Hepatocyte (in vitro differentiated cells): ENCODE measurements around the gene CHCHD10. TPM values are rescaled to one million over a fixed set of nuclear protein-coding genes. Genes with fewer than 3 reads are reported as not detected.

Experiments
- DNase-seq: peaks from one replicate; pipeline ENCODE4 v3.0.0-alpha.2; 2016; ENCODE audit warnings: low spot score
- H2AFZ ChIP-seq: fragments of 200-600 bp; sonication (generic); 2 replicates; pipeline ENCODE4 v1.6.0; 2016; ENCODE audit warnings: antibody characterized with exemption, mild to moderate bottlenecking
- H3K27ac ChIP-seq: fragments of 200-600 bp; sonication (generic); 2 replicates; pipeline ENCODE4 v1.5.1; 2016; ENCODE audit warnings: mild to moderate bottlenecking
- H3K27me3 ChIP-seq: fragments of 200-600 bp; sonication (generic); 2 replicates; pipeline ENCODE4 v1.6.1; 2016
- H3K36me3 ChIP-seq: fragments of 200-600 bp; sonication (generic); replicated peaks from 2 replicates; pipeline ENCODE4 v1.5.1; 2016; ENCODE audit warnings: low read depth; ENCODE audit not compliant: insufficient read depth
- H3K4me1 ChIP-seq: fragments of 200-600 bp; sonication (generic); 2 replicates; pipeline ENCODE4 v1.5.1; 2016; ENCODE audit warnings: mild to moderate bottlenecking, moderate library complexity; ENCODE audit not compliant: insufficient read depth
- H3K4me2 ChIP-seq: fragments of 200-600 bp; sonication (generic); 2 replicates; pipeline ENCODE4 v1.6.0; 2016
- H3K4me3 ChIP-seq: fragments of 200-600 bp; sonication (generic); 2 replicates; pipeline ENCODE4 v1.5.1; 2016; ENCODE audit warnings: mild to moderate bottlenecking
- H3K79me2 ChIP-seq: fragments of 200-600 bp; sonication (generic); 2 replicates; pipeline ENCODE4 v1.6.0; 2017; ENCODE audit warnings: mild to moderate bottlenecking
- H3K9me2 ChIP-seq: fragments of 200-600 bp; sonication (generic); replicated peaks from 2 replicates; pipeline ENCODE4 v1.6.0; 2017; ENCODE audit warnings: mild to moderate bottlenecking; ENCODE audit not compliant: insufficient read depth
- H3K9me3 ChIP-seq: fragments of 200-600 bp; sonication (generic); 2 replicates; pipeline ENCODE4 v1.5.1; 2016; ENCODE audit warnings: low read depth, mild to moderate bottlenecking
- H4K20me1 ChIP-seq: fragments of 200-600 bp; sonication (generic); 2 replicates; pipeline ENCODE4 v1.6.0; 2016; ENCODE audit warnings: mild to moderate bottlenecking; ENCODE audit not compliant: insufficient read depth, poor library complexity, severe bottlenecking
- EZH2 ChIP-seq: fragments of 200-600 bp; sonication (generic); IDR thresholded peaks from 2 replicates; pipeline ENCODE4 v1.6.1; 2016; ENCODE audit warnings: antibody characterized with exemption, mild to moderate bottlenecking, borderline replicate concordance
- EZH2phosphoT487 ChIP-seq: fragments of 200-600 bp; sonication (generic); IDR thresholded peaks from one replicate; pipeline ENCODE4 v1.6.1; 2018; ENCODE audit warnings: antibody characterized with exemption, mild to moderate bottlenecking, low read depth, moderate library complexity; ENCODE audit not compliant: unreplicated experiment, severe bottlenecking
- WGBS: methylation state at CpG from one replicate; pipeline ENCODE4 v1.1.6; 2016; ENCODE audit warnings: low lambda C conversion rate; ENCODE audit errors: missing lambda C conversion rate; 5-methylcytosine and 5-hydroxymethylcytosine counted together
- polyA plus RNA-seq: library from polyadenylated mRNA; unstranded; fragments of >200 nt; fragmentation: Nextera tagmentation; extraction: Ambion mirVana; gene quantifications from 2 replicates; pipeline ENCODE4 v1.2.1, GENCODE V29; 2016
- total RNA-seq: library from RNA; depleted of rRNA; stranded (reverse); fragments of >200 nt; gene quantifications from 2 replicates; pipeline ENCODE4 v1.2.3, GENCODE V29; 2014
- TF ChIP-seq, protein P1 (sequence below): fragments of 200-600 bp; sonication (generic); IDR thresholded peaks from 2 replicates; pipeline ENCODE4 v1.5.1; 2016; ENCODE audit warnings: antibody characterized with exemption, mild to moderate bottlenecking; ENCODE audit not compliant: poor library complexity

CHCHD10 gene
- total and polyA plus RNA-seq, 2 experiments from 2014 or later = 36.5 to 68.1 TPM

DNA sequence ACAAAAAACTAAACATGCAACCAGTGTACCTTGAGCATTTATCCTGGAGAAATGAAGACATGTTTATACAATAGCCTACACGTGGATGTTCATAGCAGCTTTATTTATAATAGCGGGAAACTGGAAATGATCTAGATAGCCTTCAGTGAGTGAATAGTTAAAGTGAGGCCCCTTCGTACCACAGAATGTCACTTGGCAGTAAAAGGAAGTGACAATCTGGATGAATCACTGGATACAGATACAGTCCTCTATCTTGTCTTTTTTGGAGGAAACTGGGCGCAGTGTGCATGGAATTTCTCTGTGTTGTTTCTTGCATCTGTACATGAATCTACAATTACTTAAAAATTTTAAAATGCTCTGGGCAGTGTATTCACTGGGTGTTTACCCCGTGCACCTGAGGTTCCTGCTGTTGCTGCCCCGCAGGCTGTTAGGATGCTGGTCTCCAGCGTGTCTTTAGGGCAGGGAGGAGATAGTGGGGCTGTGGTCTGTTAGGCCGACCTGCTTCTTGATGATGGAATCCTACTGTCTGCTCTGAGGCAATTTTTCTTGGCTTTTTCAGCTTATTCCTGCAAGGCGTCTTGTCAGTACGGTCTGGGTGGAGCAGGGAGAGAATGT, 47.9 kb upstream of the CHCHD10 start:
- DNase-seq = no peak
- no peak overlapping the region for H3K4me2 ChIP-seq
- H3K9me3 ChIP-seq = no peaks in the 10 kb centered on the region
- H3K4me3 ChIP-seq = no peak overlapping the region
- H3K9me2 ChIP-seq = no peaks in the 10 kb centered on the region
- WGBS = 71% methylated on average over 10 of the region's 10 CpGs
- H4K20me1 ChIP-seq = no peaks in the 10 kb centered on the region
- no peak overlapping the region for H2AFZ ChIP-seq
- H3K36me3 ChIP-seq = no peaks in the 10 kb centered on the region
- H3K4me1 ChIP-seq = no peaks in the 10 kb centered on the region
- TF ChIP-seq, protein P1, sequence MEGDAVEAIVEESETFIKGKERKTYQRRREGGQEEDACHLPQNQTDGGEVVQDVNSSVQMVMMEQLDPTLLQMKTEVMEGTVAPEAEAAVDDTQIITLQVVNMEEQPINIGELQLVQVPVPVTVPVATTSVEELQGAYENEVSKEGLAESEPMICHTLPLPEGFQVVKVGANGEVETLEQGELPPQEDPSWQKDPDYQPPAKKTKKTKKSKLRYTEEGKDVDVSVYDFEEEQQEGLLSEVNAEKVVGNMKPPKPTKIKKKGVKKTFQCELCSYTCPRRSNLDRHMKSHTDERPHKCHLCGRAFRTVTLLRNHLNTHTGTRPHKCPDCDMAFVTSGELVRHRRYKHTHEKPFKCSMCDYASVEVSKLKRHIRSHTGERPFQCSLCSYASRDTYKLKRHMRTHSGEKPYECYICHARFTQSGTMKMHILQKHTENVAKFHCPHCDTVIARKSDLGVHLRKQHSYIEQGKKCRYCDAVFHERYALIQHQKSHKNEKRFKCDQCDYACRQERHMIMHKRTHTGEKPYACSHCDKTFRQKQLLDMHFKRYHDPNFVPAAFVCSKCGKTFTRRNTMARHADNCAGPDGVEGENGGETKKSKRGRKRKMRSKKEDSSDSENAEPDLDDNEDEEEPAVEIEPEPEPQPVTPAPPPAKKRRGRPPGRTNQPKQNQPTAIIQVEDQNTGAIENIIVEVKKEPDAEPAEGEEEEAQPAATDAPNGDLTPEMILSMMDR = no peak
- no peak for TF ChIP-seq EZH2
- TF ChIP-seq EZH2phosphoT487 = no peak
- no peak overlapping the region for H3K27ac ChIP-seq
- no peaks in the 10 kb centered on the region for H3K27me3 ChIP-seq
- H3K79me2 ChIP-seq = no peaks in the 10 kb centered on the region

DNA sequence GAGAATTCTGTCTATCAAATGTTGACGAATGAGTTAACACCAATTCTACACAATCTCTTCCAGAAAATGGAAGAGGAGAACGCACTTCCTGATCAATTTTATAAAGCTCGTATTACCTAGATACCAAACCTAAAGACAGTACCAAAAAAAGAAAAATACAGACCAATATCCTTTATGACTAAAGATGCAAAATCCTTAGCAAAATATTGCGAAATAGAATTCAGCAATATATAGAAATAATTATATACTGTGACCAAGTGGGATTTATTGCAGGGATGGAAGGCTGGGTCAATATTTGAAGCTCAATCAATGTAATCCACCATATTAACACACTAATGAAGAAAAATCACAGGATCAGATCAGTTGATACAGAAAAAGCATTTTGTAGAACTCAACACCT, 44.6 kb upstream of the CHCHD10 start:
- WGBS = 97% methylated on average over 4 of the region's 4 CpGs
- no peaks in the 10 kb centered on the region for H3K4me1 ChIP-seq
- no peak overlapping the region for H3K4me2 ChIP-seq
- no peaks in the 10 kb centered on the region for H3K79me2 ChIP-seq
- no peak overlapping the region for H3K27ac ChIP-seq
- TF ChIP-seq, protein P1 = no peak
- TF ChIP-seq EZH2 = no peak
- TF ChIP-seq EZH2phosphoT487 = no peak
- no peak overlapping the region for H2AFZ ChIP-seq
- no peaks in the 10 kb centered on the region for H3K27me3 ChIP-seq
- no peaks in the 10 kb centered on the region for H3K9me3 ChIP-seq
- H3K36me3 ChIP-seq = no peaks in the 10 kb centered on the region
- no peak for DNase-seq
- H4K20me1 ChIP-seq = no peaks in the 10 kb centered on the region
- no peak overlapping the region for H3K4me3 ChIP-seq
- H3K9me2 ChIP-seq = no peaks in the 10 kb centered on the region

DNA sequence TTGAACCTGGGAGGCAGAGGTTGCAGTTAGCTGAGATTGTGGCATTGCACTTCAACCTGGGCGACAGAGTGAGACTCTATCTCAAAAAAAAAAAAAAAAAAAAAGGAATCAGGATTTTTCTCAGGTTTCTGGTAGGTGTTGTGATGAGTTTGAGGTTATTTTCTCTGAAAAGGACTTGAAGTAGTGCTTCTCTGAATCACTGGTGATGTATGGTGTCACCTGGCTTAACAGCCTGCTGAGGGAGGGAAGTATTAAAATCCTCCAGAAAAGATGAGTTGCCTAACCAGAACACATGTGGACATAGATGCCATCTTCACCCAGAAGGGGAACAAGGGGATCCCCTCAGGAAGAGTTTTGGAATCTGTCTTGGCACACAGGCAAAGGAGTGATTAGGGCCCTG, 39.1 kb upstream of the CHCHD10 start:
- Histone ChIP-seq H3K9me2 (no peaks in the 10 kb centered on the region), H3K27ac (no peak overlapping the region), H3K36me3 (no peaks in the 10 kb centered on the region), H3K9me3 (no peaks in the 10 kb centered on the region), H3K4me2 (no peak overlapping the region), H3K79me2 (no peaks in the 10 kb centered on the region), H4K20me1 (no peaks in the 10 kb centered on the region), H3K4me3 (no peak overlapping the region), H3K27me3 (no peaks in the 10 kb centered on the region), H3K4me1 (no peaks in the 10 kb centered on the region), H2AFZ (no peak overlapping the region)
- 100% methylated on average over 1 of the region's 1 CpG for WGBS
- TF ChIP-seq EZH2phosphoT487 (no peak), EZH2 (no peak)
- TF ChIP-seq, protein P1 = no peak
- DNase-seq = no peak
